NT2/D1 (cell line): ENCODE measurements around the gene DNAH8.

Source experiments
- SUZ12 ChIP-seq: IDR thresholded peaks from 2 replicates; pipeline ENCODE4 v1.6.1; 2011; ENCODE audit not compliant: insufficient read length, insufficient read depth; ENCODE audit errors: extremely low read depth
- YY1 ChIP-seq: IDR thresholded peaks from 2 replicates; pipeline ENCODE4 v1.6.1; 2011; ENCODE audit not compliant: insufficient read length, insufficient read depth
- ZNF274 ChIP-seq: IDR thresholded peaks from 2 replicates; pipeline ENCODE4 v1.6.1; 2011; ENCODE audit warnings: mild to moderate bottlenecking, low read depth, low read length

DNA sequence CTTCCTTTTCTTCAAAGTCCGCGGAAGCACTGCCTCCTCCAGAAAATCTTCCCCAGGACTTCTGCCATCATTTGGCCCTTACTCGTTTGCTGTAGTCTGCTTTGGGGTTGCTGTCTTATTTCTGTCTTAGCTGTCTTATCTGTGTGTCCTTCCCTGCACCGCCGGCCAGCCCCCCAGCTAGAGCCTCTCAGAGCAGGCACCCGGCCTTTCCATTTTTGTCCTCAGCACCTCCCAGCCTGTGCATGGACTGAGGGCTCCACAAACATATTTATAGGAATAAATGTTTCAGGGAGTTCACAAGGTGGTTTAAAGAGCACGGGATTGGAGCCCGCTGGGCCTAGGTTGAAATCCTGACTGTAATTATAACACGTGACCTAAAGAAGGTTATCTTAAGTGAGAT is 341.6 kb downstream of the DNAH8 start:
- TF ChIP-seq ZNF274 (no peak), SUZ12 (no peak), YY1 (no peak)
